Measurements from ENCODE around the gene BMF.
A peak's percentile ranks its signal among the peaks of the same experiment; 100 is the strongest.

The BMF gene

GRCh38 chr15:40040770-40041169 is 67.9 kb downstream of the BMF start:
- in situ Hi-C loops (cut with MboI; ENCODE audit: low pct_unique_long_range_greater_than_20kb, low sequenced_read_pairs, unreplicated experiment): loop anchor here (10.0 to 25.0 kb wide), 3 partner anchors 154 to 372 kb away; partner anchors contain the start of gene IVD
- TF ChIP-seq CTCF (IDR thresholded peaks at IDR 0.05; ENCODE audit: extremely low read depth, insufficient read depth, missing control alignments): no peak
- no peak for DNase-seq (ENCODE audit: low spot score)

- no peak for DNase-seq (ENCODE audit: low spot score)
- in situ Hi-C loops (cut with MboI; ENCODE audit: low pct_unique_long_range_greater_than_20kb, low sequenced_read_pairs, unreplicated experiment): loop anchor here (10.0 to 25.0 kb wide), 3 partner anchors 155 to 372 kb away; partner anchors contain the start of gene IVD
- no peak for TF ChIP-seq CTCF (IDR thresholded peaks at IDR 0.05; ENCODE audit: extremely low read depth, insufficient read depth, missing control alignments)
Observed at GRCh38 chr15:40040293-40040635, 68.4 kb downstream of the BMF start.

GRCh38 chr15:40038638-40039543 is 69.8 kb downstream of the BMF start, which contains the start of gene SRP14:
TSS of gene SRP14 (minus strand) at chr15:40039181. CDS start at chr15:40039116, 65 bp downstream.
- in situ Hi-C loops (cut with MboI; ENCODE audit: low pct_unique_long_range_greater_than_20kb, low sequenced_read_pairs, unreplicated experiment): loop anchor here (25.0 kb wide), 1 partner anchor 373 kb away; the partner anchor contains the start of gene IVD
- no peak for TF ChIP-seq CTCF (IDR thresholded peaks at IDR 0.05; ENCODE audit: extremely low read depth, insufficient read depth, missing control alignments)
- DNase-seq (ENCODE audit: low spot score): peak; percentile 92

- in situ Hi-C loops (cut with MboI; ENCODE audit: low pct_unique_long_range_greater_than_20kb, low sequenced_read_pairs, unreplicated experiment): loop anchor here (25.0 kb wide), 1 partner anchor 374 kb away; the partner anchor contains the start of gene IVD
- TF ChIP-seq CTCF (IDR thresholded peaks at IDR 0.05; ENCODE audit: extremely low read depth, insufficient read depth, missing control alignments): no peak
- DNase-seq (ENCODE audit: low spot score): no peak
Observed at GRCh38 chr15:40038275-40038637, 70.4 kb downstream of the BMF start.

Data from GM13977 (cell line).